Measurements from ENCODE around the gene ZIC2. TPM values are rescaled to one million over a fixed set of nuclear protein-coding genes. Genes with fewer than 3 reads are reported as not detected.
"Not testable (repeated sequence)": the region's sequence is repeated elsewhere in the genome, so short reads cannot be mapped to it uniquely, and the experiment has no call there.

ZIC2 gene
- 0.37 TPM for polyA plus RNA-seq
- long read RNA-seq, donor 1, partial matches to known transcripts = 0 of 1 reads
- long read RNA-seq, donor 1, other reads (novel, unspliced or antisense) = 0 of 1 reads
- long read RNA-seq, donor 2 = 0 reads
- long read RNA-seq, donor 3 = 0 reads
- long read RNA-seq, donor 4 = 0 reads
- long read RNA-seq, donor 5 = 0 reads
- long read RNA-seq, donor 6 = 0 reads
- long read RNA-seq, donor 7 = 0 reads
- long read RNA-seq, donor 8 = 0 reads
- long read RNA-seq, donor 9 = 0 reads
- long read RNA-seq, donor 10 = 0 reads
- long read RNA-seq, donor 11 = 0 reads

- Histone ChIP-seq H3K9me3 (ENCODE audit: control insufficient read depth, low read depth, low read length) (peaks cover 11% of the 10 kb centered on the region), H3K27ac (ENCODE audit: low read length) (no peak within 1 kb of the TSS), H3K36me3 (ENCODE audit: control insufficient read depth, insufficient read depth, low read length) (no peaks in the 10 kb centered on the region), H3K4me3 (ENCODE audit: low read length) (no peak within 1 kb of the TSS), H3K27me3 (ENCODE audit: control insufficient read depth, insufficient read depth, low read length) (peaks cover 86% of the 10 kb centered on the region), H3K4me1 (ENCODE audit: control insufficient read depth, insufficient read depth, low read length) (peaks cover 5% of the 10 kb centered on the region)
- DNase-seq = no peak
- WGBS (ENCODE audit: insufficient coverage, low lambda C conversion rate) = no CpG with 5 or more reads among the region's 41 CpGs
These were observed at the start of gene ZIC2 for GRCh38 chr13:99981735-99982035. Gene ZIC2, plus strand, starts transcription at chr13:99981784. Its CDS starts 281 bp downstream, at chr13:99982065.

GRCh38 chr13:99932912-99933311, 48.7 kb upstream of the ZIC2 start:
- Histone ChIP-seq H3K4me1 (ENCODE audit: control insufficient read depth, insufficient read depth, low read length) (no peaks in the 10 kb centered on the region), H3K4me3 (ENCODE audit: low read length) (no peak overlapping the region), H3K27ac (ENCODE audit: low read length) (no peak overlapping the region), H3K9me3 (ENCODE audit: control insufficient read depth, low read depth, low read length) (no peaks in the 10 kb centered on the region), H3K36me3 (ENCODE audit: control insufficient read depth, insufficient read depth, low read length) (no peaks in the 10 kb centered on the region), H3K27me3 (ENCODE audit: control insufficient read depth, insufficient read depth, low read length) (peaks cover 11% of the 10 kb centered on the region)
- WGBS (ENCODE audit: insufficient coverage, low lambda C conversion rate) = no CpG with 5 or more reads among the region's 5 CpGs
- DNase-seq = no peak

DNA sequence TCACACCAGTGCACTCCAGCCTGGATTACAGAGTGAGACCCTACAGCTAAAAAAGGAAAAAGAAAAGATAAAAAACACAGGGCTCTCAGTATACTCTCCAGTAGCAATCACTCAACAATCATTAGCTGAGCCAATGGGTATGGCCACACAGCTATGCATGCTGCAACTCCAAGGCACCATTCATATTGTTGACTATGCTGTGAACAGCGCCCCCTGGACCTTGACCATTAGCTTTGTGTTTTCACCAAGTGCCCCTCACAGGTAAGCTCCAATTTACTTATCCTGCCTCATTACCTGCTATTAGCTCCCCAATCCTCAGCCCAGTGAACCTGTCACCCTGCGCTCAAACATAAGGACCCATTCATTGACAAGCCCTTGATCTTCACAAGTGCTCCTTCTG, 45.8 kb upstream of the ZIC2 start:
- no peak overlapping the region for H3K4me3 ChIP-seq (ENCODE audit: low read length)
- WGBS (ENCODE audit: insufficient coverage, low lambda C conversion rate) = no CpG with 5 or more reads among the region's 2 CpGs
- peaks cover 21% of the 10 kb centered on the region for H3K27me3 ChIP-seq (ENCODE audit: control insufficient read depth, insufficient read depth, low read length)
- no peaks in the 10 kb centered on the region for H3K36me3 ChIP-seq (ENCODE audit: control insufficient read depth, insufficient read depth, low read length)
- no peaks in the 10 kb centered on the region for H3K4me1 ChIP-seq (ENCODE audit: control insufficient read depth, insufficient read depth, low read length)
- H3K9me3 ChIP-seq (ENCODE audit: control insufficient read depth, low read depth, low read length) = no peaks in the 10 kb centered on the region
- DNase-seq = no peak
- no peak overlapping the region for H3K27ac ChIP-seq (ENCODE audit: low read length)

DNA sequence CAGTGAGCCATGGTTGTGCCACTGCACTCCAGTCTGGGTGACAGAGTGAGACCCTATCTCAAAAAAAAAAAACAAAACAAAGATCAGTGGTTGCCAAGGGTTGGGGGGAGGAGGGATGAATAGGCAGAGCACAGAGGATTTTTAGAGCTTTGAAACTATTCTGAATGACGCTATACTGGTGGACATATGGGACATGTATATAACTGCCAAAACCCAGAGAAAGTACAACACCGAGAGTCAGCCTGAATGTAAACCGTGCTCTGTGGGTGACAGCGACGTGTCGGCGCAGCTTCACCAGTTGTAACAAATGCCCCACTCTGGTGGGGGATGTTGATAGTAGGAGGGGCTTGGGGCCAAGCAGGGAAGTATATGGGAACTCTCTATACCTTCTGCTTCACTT, 42.9 kb upstream of the ZIC2 start:
- no CpG with 5 or more reads among the region's 7 CpGs for WGBS (ENCODE audit: insufficient coverage, low lambda C conversion rate)
- no peak for DNase-seq
- H3K27me3 ChIP-seq (ENCODE audit: control insufficient read depth, insufficient read depth, low read length) = peaks cover 21% of the 10 kb centered on the region

GRCh38 chr13:99941086-99941485, 40.5 kb upstream of the ZIC2 start:
- Histone ChIP-seq H3K36me3 (ENCODE audit: control insufficient read depth, insufficient read depth, low read length) (no peaks in the 10 kb centered on the region), H3K4me1 (ENCODE audit: control insufficient read depth, insufficient read depth, low read length) (no peaks in the 10 kb centered on the region), H3K27ac (ENCODE audit: low read length) (no peak overlapping the region), H3K9me3 (ENCODE audit: control insufficient read depth, low read depth, low read length) (no peaks in the 10 kb centered on the region), H3K4me3 (ENCODE audit: low read length) (no peak overlapping the region), H3K27me3 (ENCODE audit: control insufficient read depth, insufficient read depth, low read length) (peaks cover 26% of the 10 kb centered on the region)
- 23% methylated on average over 2 of the region's 7 CpGs for WGBS (ENCODE audit: insufficient coverage, low lambda C conversion rate)
- peak in 1 of 2 donors; percentile 33 for DNase-seq

More for the DNA sequence above, 42.9 kb upstream of the ZIC2 start:
- H3K9me3 ChIP-seq (ENCODE audit: control insufficient read depth, low read depth, low read length) = no peaks in the 10 kb centered on the region
- no peaks in the 10 kb centered on the region for H3K4me1 ChIP-seq (ENCODE audit: control insufficient read depth, insufficient read depth, low read length)
- no peak overlapping the region for H3K27ac ChIP-seq (ENCODE audit: low read length)
- no peak overlapping the region for H3K4me3 ChIP-seq (ENCODE audit: low read length)
- H3K36me3 ChIP-seq (ENCODE audit: control insufficient read depth, insufficient read depth, low read length) = no peaks in the 10 kb centered on the region

DNA sequence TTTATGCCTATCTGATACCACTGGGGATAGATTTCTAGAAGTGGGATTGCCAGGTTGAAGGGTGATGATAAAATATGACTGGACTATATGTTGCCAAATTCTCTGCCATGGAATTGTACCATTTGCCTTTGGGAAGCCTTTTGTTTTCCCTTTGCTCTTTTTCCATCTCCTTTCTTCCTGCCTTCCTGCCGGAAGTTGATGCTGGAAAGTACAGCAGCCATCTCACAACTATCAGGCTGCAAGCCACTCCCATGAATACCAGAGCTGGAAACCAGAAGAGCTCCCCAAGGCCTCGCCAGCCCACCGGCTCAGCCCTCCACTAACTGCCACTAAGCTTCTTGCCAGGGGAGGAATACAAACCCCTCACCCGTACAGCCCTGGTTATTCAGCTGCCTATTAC, 39.7 kb upstream of the ZIC2 start:
- Histone ChIP-seq H3K27ac (ENCODE audit: low read length) (no peak overlapping the region), H3K4me3 (ENCODE audit: low read length) (no peak overlapping the region), H3K9me3 (ENCODE audit: control insufficient read depth, low read depth, low read length) (no peaks in the 10 kb centered on the region), H3K4me1 (ENCODE audit: control insufficient read depth, insufficient read depth, low read length) (no peaks in the 10 kb centered on the region), H3K36me3 (ENCODE audit: control insufficient read depth, insufficient read depth, low read length) (no peaks in the 10 kb centered on the region), H3K27me3 (ENCODE audit: control insufficient read depth, insufficient read depth, low read length) (peaks cover 33% of the 10 kb centered on the region)
- WGBS (ENCODE audit: insufficient coverage, low lambda C conversion rate) = no CpG with 5 or more reads among the region's 4 CpGs
- no peak for DNase-seq

GRCh38 chr13:99944102-99944501, 37.5 kb upstream of the ZIC2 start:
- Histone ChIP-seq H3K4me3 (ENCODE audit: low read length) (no peak overlapping the region), H3K4me1 (ENCODE audit: control insufficient read depth, insufficient read depth, low read length) (no peaks in the 10 kb centered on the region), H3K36me3 (ENCODE audit: control insufficient read depth, insufficient read depth, low read length) (no peaks in the 10 kb centered on the region), H3K27ac (ENCODE audit: low read length) (no peak overlapping the region), H3K27me3 (ENCODE audit: control insufficient read depth, insufficient read depth, low read length) (peaks cover 49% of the 10 kb centered on the region), H3K9me3 (ENCODE audit: control insufficient read depth, low read depth, low read length) (no peaks in the 10 kb centered on the region)
- WGBS (ENCODE audit: insufficient coverage, low lambda C conversion rate) = no CpG with 5 or more reads among the region's 7 CpGs
- DNase-seq = no peak

- Histone ChIP-seq H3K27me3 (ENCODE audit: control insufficient read depth, insufficient read depth, low read length) (peaks cover 49% of the 10 kb centered on the region), H3K4me1 (ENCODE audit: control insufficient read depth, insufficient read depth, low read length) (no peaks in the 10 kb centered on the region), H3K4me3 (ENCODE audit: low read length) (no peak overlapping the region), H3K9me3 (ENCODE audit: control insufficient read depth, low read depth, low read length) (no peaks in the 10 kb centered on the region), H3K27ac (ENCODE audit: low read length) (no peak overlapping the region), H3K36me3 (ENCODE audit: control insufficient read depth, insufficient read depth, low read length) (no peaks in the 10 kb centered on the region)
- WGBS (ENCODE audit: insufficient coverage, low lambda C conversion rate) = no CpG with 5 or more reads among the region's 6 CpGs
- no peak for DNase-seq
These were observed 37.0 kb upstream of the ZIC2 start for GRCh38 chr13:99944606-99945005.

DNA sequence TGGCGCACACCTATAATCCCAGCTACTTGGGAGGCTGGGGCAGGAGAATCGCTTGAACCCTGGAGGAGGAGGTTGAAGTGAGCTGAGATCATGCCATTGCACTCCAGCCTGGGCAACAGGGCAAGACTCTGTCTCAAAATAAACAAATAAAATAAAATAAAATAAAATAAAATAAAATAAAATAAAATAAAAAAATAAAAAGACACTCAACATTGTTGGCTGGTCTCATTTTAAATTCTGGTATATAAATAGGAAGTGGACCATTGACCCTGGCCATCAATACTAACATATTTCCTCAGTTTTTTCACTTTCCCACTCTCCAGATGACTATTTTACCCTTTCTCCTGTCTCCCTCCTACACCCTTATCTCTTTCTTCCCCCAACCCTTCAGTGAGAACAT, 36.1 kb upstream of the ZIC2 start:
- H3K9me3 ChIP-seq (ENCODE audit: control insufficient read depth, low read depth, low read length); H3K27ac ChIP-seq (ENCODE audit: low read length); H3K4me1 ChIP-seq (ENCODE audit: control insufficient read depth, insufficient read depth, low read length); H3K4me3 ChIP-seq (ENCODE audit: low read length); DNase-seq; H3K36me3 ChIP-seq (ENCODE audit: control insufficient read depth, insufficient read depth, low read length): not testable (repeated sequence)
- no CpG with 5 or more reads among the region's 2 CpGs for WGBS (ENCODE audit: insufficient coverage, low lambda C conversion rate)
- peaks cover 48% of the 10 kb centered on the region for H3K27me3 ChIP-seq (ENCODE audit: control insufficient read depth, insufficient read depth, low read length)

DNA sequence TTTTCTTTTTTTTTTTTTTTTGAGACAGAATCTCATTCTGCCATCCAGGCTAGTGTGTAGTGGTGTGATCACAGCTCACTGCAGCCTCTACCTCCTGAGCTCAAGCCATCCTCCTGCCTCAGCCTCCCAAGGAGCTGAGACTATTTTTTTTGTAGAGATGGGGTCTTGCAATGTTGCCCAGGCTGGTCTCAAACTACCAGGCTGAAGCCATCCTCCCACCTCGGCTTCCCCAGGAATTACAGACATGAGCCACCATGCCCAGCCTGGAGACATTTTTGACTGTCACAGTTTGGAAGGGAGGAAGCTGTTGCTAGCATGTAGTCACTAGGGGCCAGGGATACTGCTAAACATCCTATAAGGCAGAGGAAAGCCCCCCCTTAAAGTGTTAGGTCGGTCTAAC, 33.9 kb upstream of the ZIC2 start:
- no CpG with 5 or more reads among the region's 2 CpGs for WGBS (ENCODE audit: insufficient coverage, low lambda C conversion rate)
- Histone ChIP-seq H3K27ac (ENCODE audit: low read length) (no peak overlapping the region), H3K27me3 (ENCODE audit: control insufficient read depth, insufficient read depth, low read length) (peaks cover 68% of the 10 kb centered on the region), H3K4me3 (ENCODE audit: low read length) (no peak overlapping the region), H3K4me1 (ENCODE audit: control insufficient read depth, insufficient read depth, low read length) (no peaks in the 10 kb centered on the region), H3K9me3 (ENCODE audit: control insufficient read depth, low read depth, low read length) (no peaks in the 10 kb centered on the region), H3K36me3 (ENCODE audit: control insufficient read depth, insufficient read depth, low read length) (no peaks in the 10 kb centered on the region)
- no peak for DNase-seq

- no peaks in the 10 kb centered on the region for H3K4me1 ChIP-seq (ENCODE audit: control insufficient read depth, insufficient read depth, low read length)
- no peaks in the 10 kb centered on the region for H3K9me3 ChIP-seq (ENCODE audit: control insufficient read depth, low read depth, low read length)
- no CpG with 5 or more reads among the region's 4 CpGs for WGBS (ENCODE audit: insufficient coverage, low lambda C conversion rate)
- H3K27me3 ChIP-seq (ENCODE audit: control insufficient read depth, insufficient read depth, low read length) = peaks cover 76% of the 10 kb centered on the region
- no peaks in the 10 kb centered on the region for H3K36me3 ChIP-seq (ENCODE audit: control insufficient read depth, insufficient read depth, low read length)
- H3K27ac ChIP-seq (ENCODE audit: low read length) = no peak overlapping the region
- no peak overlapping the region for H3K4me3 ChIP-seq (ENCODE audit: low read length)
- no peak for DNase-seq
These were observed 33.2 kb upstream of the ZIC2 start for GRCh38 chr13:99948411-99948810.
